GM12892 (cell line): ENCODE data around the gene SLC39A9.

Experiments used
- POLR2A ChIP-seq: IDR thresholded peaks from 2 replicates; pipeline ENCODE4 v1.6.1; 2011; ENCODE audit warnings: low read depth, low read length, control low read depth
- POLR2AphosphoS5 ChIP-seq: IDR thresholded peaks from 2 replicates; pipeline ENCODE4 v1.6.1; 2011; ENCODE audit warnings: low read depth, low read length, control low read depth
- TAF1 ChIP-seq: IDR thresholded peaks from 2 replicates; pipeline ENCODE4 v1.6.1; 2011; ENCODE audit warnings: low read depth, mild to moderate bottlenecking, control low read depth, low read length, borderline replicate concordance

GRCh38 chr14:69458350-69458749, 59.9 kb downstream of the SLC39A9 start:
- no peak for TF ChIP-seq POLR2A
- TF ChIP-seq POLR2AphosphoS5: no peak
- no peak for TF ChIP-seq TAF1
